Forelimb muscle (tissue), 1 donor: Measurements from ENCODE around the gene TTC4. TPM values are rescaled to one million over a fixed set of nuclear protein-coding genes. Genes with fewer than 3 reads are reported as not detected.
A peak's percentile ranks its signal among the peaks of the same experiment; 100 is the strongest.
"Not testable (repeated sequence)": the region's sequence is repeated elsewhere in the genome, so short reads cannot be mapped to it uniquely, and the experiment has no call there.

ENCODE experiments used
- DNase-seq: peaks from one replicate; pipeline ENCODE4 v3.0.0-alpha.2; 2013; ENCODE audit warnings: low read depth
- polyA plus RNA-seq: library from polyadenylated mRNA; unstranded; fragments of 120-200 nt; gene quantifications from one replicate; pipeline ENCODE4 v1.2.1, GENCODE V29; 2013; ENCODE audit not compliant: insufficient read length

The TTC4 gene
- polyA plus RNA-seq, 1 donor, result 27.6 TPM

DNA sequence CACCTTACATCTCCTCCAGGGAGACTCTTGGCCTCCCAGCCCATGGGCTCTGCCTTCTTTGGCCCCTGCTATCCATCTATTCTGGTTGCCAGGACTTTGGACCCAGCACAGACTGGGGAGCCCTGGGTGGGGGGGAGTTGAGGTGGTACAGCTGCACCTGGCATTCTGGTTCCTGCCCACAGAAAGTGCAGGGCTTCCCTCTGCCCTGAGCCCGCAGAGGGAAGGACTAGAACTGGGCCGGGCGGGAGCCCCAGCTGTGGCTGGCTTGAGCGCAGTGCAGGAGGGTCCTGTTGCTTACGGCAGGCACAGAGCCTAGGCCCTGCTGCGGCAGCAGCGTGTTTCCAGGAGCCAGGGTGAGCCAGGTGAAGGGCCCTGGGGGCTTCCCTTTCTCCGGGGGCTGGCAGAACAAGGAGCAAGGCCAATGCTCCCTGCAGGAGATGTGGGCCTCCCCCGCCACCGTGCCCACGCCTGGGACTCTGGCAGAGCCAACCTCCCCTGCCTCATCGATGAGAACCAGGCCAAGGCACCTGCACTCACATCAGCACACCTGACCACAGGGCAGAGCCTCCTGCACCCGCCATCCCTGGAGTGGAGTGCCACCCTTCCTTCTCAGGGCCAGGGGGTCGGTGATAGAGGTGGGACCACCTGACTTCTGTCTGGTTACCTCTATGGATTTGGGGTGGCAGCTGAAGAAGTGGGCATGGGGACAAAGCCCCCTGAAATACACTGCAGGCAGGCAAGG lies 32.6 kb downstream of the TTC4 start:
- DNase-seq, result no peak

GRCh38 chr1:54750596-54750995 lies 34.9 kb downstream of the TTC4 start:
- no peak for DNase-seq

GRCh38 chr1:54751426-54751825 lies 35.8 kb downstream of the TTC4 start:
- DNase-seq, result no peak

- DNase-seq, result no peak
These were observed 38.4 kb downstream of the TTC4 start for GRCh38 chr1:54754045-54754444.

DNA sequence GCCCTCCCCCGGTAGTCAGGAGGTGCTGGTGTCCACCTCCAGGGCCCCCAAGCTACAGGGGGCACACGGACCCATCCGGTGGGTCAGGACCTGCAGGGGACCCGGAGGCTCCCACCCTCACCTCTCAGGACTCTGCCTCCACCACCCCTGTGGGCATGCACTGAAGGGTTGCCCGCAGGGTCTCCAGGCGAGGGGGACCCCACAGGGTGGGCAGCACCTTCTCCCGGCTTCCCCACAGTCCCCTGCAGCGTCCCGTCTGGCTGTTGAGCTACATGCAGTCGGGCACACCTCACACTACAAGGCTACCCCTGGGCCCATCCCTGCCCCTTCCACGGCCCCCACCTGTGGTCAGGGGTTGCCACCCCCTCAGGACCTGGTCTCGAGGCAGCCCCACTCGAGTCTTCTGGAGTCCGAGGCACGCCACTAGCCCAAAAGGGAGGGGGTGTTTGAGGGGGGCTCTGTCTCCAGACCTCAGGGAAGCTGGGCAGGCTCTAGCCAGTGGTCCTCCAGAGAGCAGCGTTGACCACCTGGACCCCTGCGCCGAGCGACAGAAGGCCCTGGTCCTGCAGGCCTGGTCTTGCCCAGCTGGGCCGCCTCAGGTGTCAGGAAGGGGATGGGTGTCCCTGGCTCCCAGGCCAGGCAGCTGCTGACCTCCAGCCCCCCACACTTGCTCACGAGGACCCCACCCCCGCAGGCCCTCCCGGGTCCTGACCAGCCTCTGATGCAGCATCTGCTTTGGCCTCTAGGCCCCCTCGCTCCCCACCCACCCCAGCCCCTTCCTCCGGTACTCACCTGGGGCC lies 39.0 kb downstream of the TTC4 start:
- DNase-seq, result no peak

GRCh38 chr1:54757833-54758232 lies 42.2 kb downstream of the TTC4 start:
- DNase-seq, result no peak

DNA sequence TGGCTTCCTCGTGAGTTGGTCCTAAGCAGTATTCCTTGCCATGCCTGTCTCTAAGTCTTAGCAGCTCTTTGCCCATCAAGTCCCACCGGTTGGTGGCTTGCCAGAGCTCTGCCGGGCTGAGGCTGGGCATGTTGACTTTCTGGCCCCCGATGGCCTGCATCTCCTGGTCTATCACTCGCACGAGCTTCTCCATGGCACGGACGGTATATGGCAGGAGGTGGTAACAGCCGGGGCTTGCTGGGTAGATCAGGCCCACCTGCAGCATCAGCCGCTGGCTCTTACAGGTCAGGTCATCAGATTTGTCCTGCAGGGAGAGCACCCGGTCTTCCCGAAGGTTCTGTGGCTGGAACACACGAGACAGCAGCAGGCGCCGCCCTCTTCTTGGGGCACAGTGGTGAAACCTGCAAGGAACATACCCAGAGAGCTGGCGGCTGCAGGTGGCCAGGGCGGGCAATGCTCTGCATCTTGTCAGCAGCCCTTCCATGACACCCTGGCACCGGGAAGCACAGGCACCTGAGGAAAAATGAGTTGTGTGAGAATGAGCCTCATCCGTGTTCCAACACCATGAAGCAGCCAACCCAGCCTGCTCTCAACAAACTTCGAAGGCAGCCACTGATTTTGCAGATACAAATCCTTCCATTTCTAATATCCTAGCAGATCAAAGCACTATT lies 43.2 kb downstream of the TTC4 start:
- DNase-seq, result no peak

DNA sequence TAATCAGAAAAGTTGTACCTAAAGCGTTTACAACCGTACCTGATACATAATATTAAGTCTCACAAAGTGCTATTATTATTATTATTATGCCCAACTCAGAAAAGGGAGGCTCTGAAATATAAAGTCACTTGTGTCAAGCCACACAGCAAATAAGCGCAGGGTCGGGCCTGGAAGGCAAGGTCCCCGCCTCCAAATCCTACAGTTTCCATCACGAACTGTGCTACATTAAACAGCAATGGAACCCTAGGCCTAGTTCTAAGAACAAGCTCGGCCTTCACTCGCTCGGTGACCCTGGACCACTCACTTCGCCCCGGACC lies 48.1 kb downstream of the TTC4 start:
- DNase-seq, result no peak

DNA sequence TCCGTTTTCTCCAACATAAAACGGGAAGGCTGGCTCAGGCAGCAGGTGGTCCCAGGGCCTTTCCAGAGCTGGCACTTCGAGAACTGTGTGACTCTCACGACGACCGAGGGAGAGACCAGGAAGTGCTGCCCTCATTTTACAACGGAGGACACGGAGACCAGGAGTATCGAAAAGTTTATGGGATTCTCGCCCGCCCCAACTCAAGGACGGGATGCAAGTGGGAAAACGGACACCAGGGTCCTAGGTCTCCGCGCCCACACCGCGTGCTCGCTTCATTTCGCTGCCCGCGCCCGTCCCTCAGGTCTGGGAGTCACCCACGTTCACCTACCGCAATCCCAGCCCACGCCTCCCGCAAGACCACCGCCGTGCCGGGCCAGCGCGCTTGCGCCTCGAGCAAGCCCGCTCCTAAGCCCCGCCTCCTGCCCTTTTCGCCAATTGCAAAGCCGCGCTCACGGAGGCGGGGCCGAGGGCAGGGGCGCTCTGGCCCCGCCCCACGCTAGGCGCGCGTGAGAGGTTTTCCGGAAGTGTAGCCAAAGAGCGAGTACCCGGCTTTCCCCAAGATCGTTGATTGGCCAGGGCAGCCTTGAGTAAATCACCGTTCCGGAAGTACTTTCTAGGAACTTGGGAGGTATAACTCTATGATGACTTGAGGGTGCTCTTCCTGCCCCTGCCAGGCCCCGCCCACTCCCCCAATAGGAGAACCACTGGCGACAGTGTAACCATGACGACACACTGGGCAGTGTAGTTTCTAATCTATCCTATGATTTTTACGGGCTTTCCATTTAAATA lies 48.7 kb downstream of the TTC4 start, which contains the start of gene PARS2:
Gene PARS2 (minus strand): TSS at position 391 of the 789 bp plus-strand sequence. CDS start 5,362 bp downstream, outside the sequence.
- peak; percentile 99 for DNase-seq

DNA sequence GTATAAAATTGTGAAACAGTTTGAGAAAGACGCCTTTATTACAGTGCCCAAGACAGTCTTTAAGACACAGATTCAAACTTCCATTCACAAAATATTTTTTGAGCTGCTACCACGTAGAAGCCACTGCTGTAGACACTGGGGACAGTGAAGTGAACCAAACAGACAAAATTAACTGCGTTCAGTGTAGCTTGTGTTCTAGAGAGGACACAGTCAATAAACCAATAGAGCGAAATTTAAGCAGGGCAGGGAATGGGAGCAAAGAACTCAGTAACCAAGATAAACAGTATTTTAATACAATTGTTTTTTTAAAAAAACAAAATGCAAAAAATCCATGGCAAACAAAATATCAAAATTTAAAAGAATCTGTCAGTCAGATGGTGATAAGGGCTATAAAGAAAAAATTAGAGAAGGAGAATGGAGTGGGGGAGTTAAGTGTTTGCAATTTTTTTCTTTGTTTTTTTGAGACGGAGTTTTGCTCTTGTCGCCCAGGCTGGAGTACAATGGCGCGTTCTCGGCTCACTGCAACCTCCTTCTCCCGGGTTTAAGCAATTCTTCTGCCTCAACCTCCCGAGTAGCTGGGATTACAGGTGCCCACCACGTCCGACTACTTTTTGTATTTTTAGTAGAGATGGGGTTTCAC lies 49.4 kb downstream of the TTC4 start:
- DNase-seq, result no peak

DNA sequence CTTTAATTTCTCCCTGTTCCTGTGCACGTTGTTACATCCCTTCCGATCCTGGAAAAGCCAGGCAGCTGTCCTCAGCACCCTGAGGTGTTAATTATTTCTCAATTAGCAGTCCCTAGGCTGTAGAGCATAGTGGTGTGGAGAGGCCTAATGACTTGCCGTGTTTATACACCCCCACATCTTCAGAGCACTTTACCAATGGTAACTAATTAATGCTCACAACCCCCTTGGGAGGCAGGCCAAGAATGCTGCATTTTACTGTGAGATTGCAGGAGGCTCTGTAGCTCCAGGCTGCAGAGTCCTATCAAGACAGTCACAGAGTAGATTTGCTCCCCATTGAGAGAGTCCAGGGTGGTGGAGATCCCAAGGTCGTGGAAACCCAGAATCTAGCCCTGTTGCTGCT lies 51.1 kb downstream of the TTC4 start:
- no peak for DNase-seq

- no peak for DNase-seq
These were observed 51.9 kb downstream of the TTC4 start for GRCh38 chr1:54767526-54767925.

- no peak for DNase-seq
These were observed 52.4 kb downstream of the TTC4 start for GRCh38 chr1:54768093-54768492.

DNA sequence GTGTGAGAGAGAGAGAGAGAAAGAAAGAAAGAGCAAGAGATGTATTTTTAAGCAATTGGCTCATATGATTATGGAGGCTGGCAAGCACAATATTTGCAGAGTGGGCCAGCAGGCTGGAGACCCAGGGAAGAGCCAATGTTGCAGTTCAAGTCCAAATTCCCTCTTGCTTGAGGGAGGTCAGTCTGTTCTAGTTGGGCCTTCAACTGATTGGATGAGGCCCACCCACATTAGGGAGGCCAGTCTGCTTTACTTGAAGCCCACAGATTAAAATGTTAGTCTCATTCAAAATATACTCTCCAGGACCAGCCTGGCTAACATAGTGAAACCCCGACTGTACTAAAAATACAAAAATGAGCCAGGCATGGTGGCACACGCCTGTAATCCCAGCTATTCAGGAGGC lies 57.3 kb downstream of the TTC4 start:
- no peak for DNase-seq

GRCh38 chr1:54774820-54775498 lies 59.3 kb downstream of the TTC4 start:
- no peak for DNase-seq

DNA sequence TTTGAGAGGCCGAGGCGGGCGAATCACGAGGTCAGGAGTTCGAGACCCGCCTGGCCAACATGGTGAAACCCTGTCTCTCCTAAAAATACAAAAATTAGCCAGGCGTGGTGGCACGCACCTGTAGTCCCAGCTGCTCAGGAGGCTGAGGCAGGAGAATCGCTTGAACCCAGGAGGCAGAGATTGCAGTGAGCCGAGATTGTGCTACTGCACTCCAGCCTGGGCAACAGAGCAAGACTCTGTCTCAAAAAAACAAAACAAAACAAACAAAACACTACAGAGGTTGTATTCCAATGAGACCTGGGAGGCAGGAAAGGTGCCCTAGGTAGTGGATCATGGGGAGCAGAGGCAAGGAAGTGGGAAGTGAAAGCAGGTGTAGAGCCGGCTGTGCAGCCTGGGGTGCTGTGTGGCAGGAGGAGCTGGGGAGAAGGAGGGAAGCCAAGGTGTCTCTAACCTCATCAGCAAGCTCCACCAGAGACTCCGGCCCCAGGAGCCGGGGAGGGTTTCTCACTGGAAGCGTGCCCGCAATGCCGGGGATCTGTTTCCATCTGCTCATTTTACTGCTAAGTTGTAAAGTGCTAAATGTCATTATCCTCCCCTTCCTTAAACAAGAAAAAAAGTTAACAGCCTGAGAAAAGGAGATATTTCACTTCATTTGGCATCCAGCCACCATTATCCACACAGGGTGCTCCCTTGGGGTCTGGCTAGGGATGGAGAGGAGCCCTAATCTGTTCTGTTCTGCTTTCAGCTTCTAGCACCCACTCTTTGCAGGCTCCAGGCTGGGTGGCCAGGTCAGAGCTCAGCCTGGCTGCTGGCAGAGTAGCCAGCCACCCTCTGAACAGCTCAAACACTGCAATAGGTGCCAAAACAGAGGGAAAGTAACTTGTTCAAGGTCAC lies 60.4 kb downstream of the TTC4 start:
- not testable (repeated sequence) for DNase-seq

DNA sequence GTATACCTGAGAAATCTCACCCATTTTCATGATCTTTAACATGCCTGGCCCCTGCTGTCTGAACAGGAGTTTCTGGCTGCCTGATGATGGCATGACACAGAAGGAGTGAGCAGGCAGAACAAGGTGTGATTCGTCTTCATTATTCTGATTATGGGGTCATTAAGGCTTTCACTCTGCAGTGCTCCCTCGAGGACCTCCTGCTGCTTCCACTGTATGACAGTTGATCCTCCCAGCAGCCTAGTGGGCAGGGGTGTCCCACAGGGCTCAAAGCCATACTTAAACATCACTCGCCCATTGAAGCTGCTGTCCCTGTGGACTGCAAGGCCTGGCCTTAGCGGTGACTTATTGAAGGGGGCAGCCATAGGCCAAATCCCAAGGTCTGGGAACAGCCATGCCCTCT lies 61.4 kb downstream of the TTC4 start:
- no peak for DNase-seq

- DNase-seq, result no peak
These were observed 61.8 kb downstream of the TTC4 start for GRCh38 chr1:54777431-54777830.

- DNase-seq, result no peak
These were observed 65.5 kb downstream of the TTC4 start for GRCh38 chr1:54781023-54781723.
